GM23338 (cell line): ENCODE results near the gene LENG9.

Source experiments
- CREB1 ChIP-seq: fragments of 250-450 bp; sonication (Bioruptor Pico); IDR thresholded peaks from 2 replicates; pipeline ENCODE4 v1.5.0; 2020; ENCODE audit warnings: low read depth, mild to moderate bottlenecking, moderate library complexity
- CTCF ChIP-seq, 2 experiments: fragments of 200-600 bp in 1 of 2; sonication (generic) in 1 of 2; conservative IDR thresholded peaks; 2 replicates each; pipeline versions ENCODE4 v1.5.1 to v1.6.1; 2016 to 2017; ENCODE audit warnings: antibody characterized with exemption in 2 of 2, low read depth in 2 of 2, mild to moderate bottlenecking in 2 of 2, moderate library complexity in 1 of 2
- EZH2 ChIP-seq: fragments of 200-600 bp; sonication (generic); IDR thresholded peaks from one replicate; pipeline ENCODE4 v1.8.0; 2017; ENCODE audit warnings: antibody characterized with exemption, mild to moderate bottlenecking, low read depth; ENCODE audit not compliant: unreplicated experiment
- EZH2phosphoT487 ChIP-seq: fragments of 200-600 bp; sonication (generic); IDR thresholded peaks from one replicate; pipeline ENCODE4 v1.8.1; 2018; ENCODE audit warnings: antibody characterized with exemption; ENCODE audit not compliant: unreplicated experiment
- JUNB ChIP-seq: IDR thresholded peaks from one replicate; pipeline ENCODE4 v1.6.1; 2016; ENCODE audit warnings: antibody characterized with exemption; ENCODE audit not compliant: unreplicated experiment
- POLR2AphosphoS5 ChIP-seq: IDR thresholded peaks from 2 replicates; pipeline ENCODE4 v1.6.1; 2016; ENCODE audit warnings: antibody characterized with exemption, low read depth
- REST ChIP-seq: IDR thresholded peaks from one replicate; pipeline ENCODE4 v1.6.1; 2018; ENCODE audit warnings: antibody characterized with exemption; ENCODE audit not compliant: unreplicated experiment
- ZNF114 ChIP-seq: fragments of 250-450 bp; sonication (Bioruptor Pico); IDR thresholded peaks from 2 replicates; pipeline ENCODE4 v1.5.0; 2020; ENCODE audit warnings: mild to moderate bottlenecking, moderate library complexity

- TF ChIP-seq EZH2phosphoT487 (no peak), CTCF (conservative IDR thresholded peaks at IDR 0.05; ENCODE audit: low read depth in 2 of 2) (peak; percentile 46 to 65), EZH2 (no peak), JUNB (no peak), REST (no peak), POLR2AphosphoS5 (peak; percentile 78), CREB1 (CRISPR knock-in tag) (no peak), ZNF114 (CRISPR knock-in tag) (no peak)
Observed at GRCh38 chr19:54462655-54463530, 685 bp downstream of the LENG9 start.
